Mucosa of rectum (tissue), 2 donors: ENCODE results near the gene CPEB1.
A peak's percentile ranks its signal among the peaks of the same experiment; 100 is the strongest.

Experiments
- H3K27ac ChIP-seq, 2 donors: one replicate each; pipeline ENCODE4 v1.7.0; 2013; ENCODE audit warnings: inconsistent platforms in 2 of 2, low read depth in 2 of 2, low read length in 2 of 2
- H3K27me3 ChIP-seq, 2 donors: one replicate each; pipeline ENCODE4 v1.7.0; 2013; ENCODE audit warnings: low read length in 2 of 2; ENCODE audit not compliant: control insufficient read depth in 2 of 2, insufficient read depth in 2 of 2
- H3K36me3 ChIP-seq, 2 donors: one replicate each; pipeline ENCODE4 v1.7.0; 2013; ENCODE audit warnings: low read length in 2 of 2; ENCODE audit not compliant: control insufficient read depth in 2 of 2, insufficient read depth in 2 of 2
- H3K4me1 ChIP-seq, 2 donors: one replicate each; pipeline ENCODE4 v1.7.0; 2013; ENCODE audit warnings: low read length in 2 of 2, mild to moderate bottlenecking in 1 of 2; ENCODE audit not compliant: control insufficient read depth in 2 of 2, insufficient read depth in 2 of 2
- H3K4me3 ChIP-seq, 2 donors: one replicate each; pipeline ENCODE4 v1.7.0; 2013; ENCODE audit warnings: low read length in 2 of 2
- H3K9ac ChIP-seq, 2 donors: one replicate each; pipeline ENCODE4 v1.7.0; 2013; ENCODE audit warnings: low read length in 2 of 2, low read depth in 1 of 2, mild to moderate bottlenecking in 1 of 2
- H3K9me3 ChIP-seq, 2 donors: one replicate each; pipeline ENCODE4 v1.7.0; 2013; ENCODE audit warnings: low read length in 2 of 2; ENCODE audit not compliant: control insufficient read depth in 2 of 2
- donor health status: healthy.
- donor health status: Normal muscosa, but diverticular disease.

CPEB1 gene

DNA sequence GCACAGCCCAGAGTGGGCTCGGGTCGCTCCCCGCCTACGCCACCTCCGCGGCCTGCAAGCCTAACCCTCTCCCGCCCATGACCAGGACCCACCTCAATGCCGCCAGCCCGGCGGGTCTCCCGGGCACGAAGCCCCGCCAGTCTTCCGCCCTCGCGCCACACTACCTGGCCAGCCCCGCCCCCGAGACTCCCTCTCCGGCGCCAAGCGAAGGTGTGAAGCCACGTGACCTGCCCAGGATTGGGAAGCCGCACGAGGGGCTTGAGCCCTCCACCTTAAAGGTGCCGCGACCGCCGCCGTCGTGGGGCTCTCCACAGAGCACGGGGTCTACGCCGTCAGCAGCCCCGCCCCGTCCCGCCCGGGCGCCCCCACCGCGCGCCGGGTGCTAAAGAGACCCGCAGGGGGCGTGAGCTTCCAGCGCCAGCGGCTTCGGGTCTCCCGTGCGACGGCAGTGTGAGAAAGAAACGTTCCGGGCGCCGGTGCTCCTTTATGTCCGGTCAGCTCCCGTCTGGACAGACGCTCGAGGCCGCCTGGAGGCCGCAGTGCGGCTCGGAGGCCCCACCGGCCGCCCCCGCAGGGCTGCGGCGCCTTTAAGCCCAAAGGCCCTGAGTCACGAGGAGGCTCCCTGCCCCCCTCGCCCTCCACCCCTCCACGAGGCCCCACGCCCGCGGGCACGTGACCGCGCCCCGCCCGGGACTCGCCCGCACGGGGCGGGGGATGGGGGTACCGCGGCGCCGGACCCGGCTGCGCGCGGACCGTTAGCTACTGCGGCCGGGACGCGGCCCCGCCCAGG, at the start of gene CPEB1:
Gene CPEB1, minus strand, starts transcription at position 319 of the 790 bp plus-strand sequence. CDS start 18,904 bp downstream, outside the sequence.
- Histone ChIP-seq H3K36me3 (no peaks in the 10 kb centered on the region), H3K9me3 (no peaks in the 10 kb centered on the region), H3K27me3 (peaks cover 12 to 14% of the 10 kb centered on the region in 2 donors), H3K27ac (no peak within 1 kb of the TSS), H3K9ac (no peak within 1 kb of the TSS), H3K4me1 (peaks cover 0 to 3% of the 10 kb centered on the region in 2 donors), H3K4me3 (peak within 1 kb of the TSS; percentile 31)

- Histone ChIP-seq H3K4me3 (no peak overlapping the region), H3K27me3 (no peaks in the 10 kb centered on the region), H3K9ac (no peak overlapping the region), H3K27ac (no peak overlapping the region), H3K36me3 (no peaks in the 10 kb centered on the region), H3K4me1 (no peaks in the 10 kb centered on the region), H3K9me3 (no peaks in the 10 kb centered on the region)
Measured at GRCh38 chr15:82692171-82692570, 45.0 kb upstream of the CPEB1 start.

DNA sequence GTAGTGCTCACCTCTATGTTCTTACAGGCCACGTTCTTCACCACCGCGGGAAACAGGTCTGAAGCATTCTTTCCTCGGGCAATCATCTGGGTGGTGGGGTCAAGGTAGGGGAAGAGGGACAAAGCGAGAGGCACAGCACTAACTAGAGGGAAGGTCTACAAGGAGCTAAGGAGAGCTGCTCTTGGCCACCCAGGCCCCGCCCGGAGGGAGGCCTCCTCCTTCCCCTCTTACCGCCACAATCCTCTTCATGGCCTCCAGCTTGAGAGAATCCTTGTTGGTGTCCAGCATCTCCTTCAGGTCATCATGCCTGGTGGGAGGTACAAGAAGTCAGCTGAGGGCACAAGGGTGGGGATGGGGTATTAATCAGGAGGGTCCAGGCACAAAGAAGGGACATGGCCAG, 42.0 kb upstream of the CPEB1 start:
- no peak overlapping the region for H3K9ac ChIP-seq
- no peak overlapping the region for H3K4me3 ChIP-seq
- H3K36me3 ChIP-seq = no peaks in the 10 kb centered on the region
- no peaks in the 10 kb centered on the region for H3K27me3 ChIP-seq
- H3K9me3 ChIP-seq = no peaks in the 10 kb centered on the region
- no peaks in the 10 kb centered on the region for H3K4me1 ChIP-seq
- H3K27ac ChIP-seq = no peak overlapping the region

GRCh38 chr15:82688691-82689090, 41.5 kb upstream of the CPEB1 start:
- no peaks in the 10 kb centered on the region for H3K4me1 ChIP-seq
- H3K9me3 ChIP-seq = no peaks in the 10 kb centered on the region
- H3K36me3 ChIP-seq = no peaks in the 10 kb centered on the region
- no peak overlapping the region for H3K4me3 ChIP-seq
- no peaks in the 10 kb centered on the region for H3K27me3 ChIP-seq
- no peak overlapping the region for H3K27ac ChIP-seq
- no peak overlapping the region for H3K9ac ChIP-seq

GRCh38 chr15:82681371-82681770, 34.2 kb upstream of the CPEB1 start:
- Histone ChIP-seq H3K9me3 (no peaks in the 10 kb centered on the region), H3K27ac (no peak overlapping the region), H3K9ac (no peak overlapping the region), H3K27me3 (peaks cover 0 to 7% of the 10 kb centered on the region in 2 donors), H3K36me3 (no peaks in the 10 kb centered on the region), H3K4me3 (no peak overlapping the region), H3K4me1 (peaks cover 0 to 2% of the 10 kb centered on the region in 2 donors)

DNA sequence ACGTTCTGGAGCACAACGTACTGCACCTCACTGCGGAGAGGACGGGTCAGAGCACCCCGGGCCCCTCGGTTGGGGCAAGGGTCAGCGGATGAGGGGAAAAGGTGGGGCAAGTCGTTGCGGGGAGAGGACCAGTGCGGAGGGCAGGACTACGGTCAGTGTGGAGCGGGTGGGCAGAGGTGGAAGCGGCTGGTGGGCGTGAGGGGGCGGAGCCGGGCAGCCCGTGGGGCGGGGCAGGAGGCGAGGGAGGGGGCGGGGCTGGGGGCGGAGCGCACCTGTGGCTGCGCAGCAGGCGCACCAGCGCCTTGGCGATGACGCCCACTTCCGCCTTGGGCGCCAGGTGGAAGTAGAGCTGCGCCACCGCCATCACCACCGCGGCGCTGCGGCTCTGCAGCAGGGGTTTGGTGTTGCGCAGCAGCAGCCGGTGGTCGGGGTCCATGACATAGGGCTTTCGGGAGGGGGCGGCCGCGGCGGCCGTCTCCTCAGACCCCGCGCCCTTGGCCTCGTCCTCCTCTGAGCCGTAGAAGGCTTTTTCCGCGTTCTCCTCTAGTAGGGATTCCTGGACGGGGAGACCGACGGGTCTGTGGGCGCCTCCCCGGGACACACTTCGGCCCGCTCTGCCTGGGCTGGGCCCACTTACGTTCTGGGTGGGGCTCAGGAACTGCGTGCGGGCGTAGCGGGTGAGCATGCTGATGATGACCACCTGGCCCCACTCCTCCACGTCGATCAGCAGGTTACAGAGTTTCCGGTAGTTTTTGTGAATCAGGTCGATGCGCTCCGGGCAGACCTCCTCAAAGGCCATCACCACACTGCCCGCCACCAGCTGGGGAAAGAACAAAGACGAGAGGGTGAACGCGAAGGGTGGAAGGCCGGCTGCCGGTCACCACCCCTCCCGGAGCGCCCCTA, 33.3 kb upstream of the CPEB1 start:
- Histone ChIP-seq H3K36me3 (no peaks in the 10 kb centered on the region), H3K9me3 (no peaks in the 10 kb centered on the region), H3K4me3 (peak overlapping the region; percentile 38 to 66), H3K9ac (no peak overlapping the region), H3K27me3 (peaks cover 0 to 7% of the 10 kb centered on the region in 2 donors), H3K4me1 (peaks cover 0 to 2% of the 10 kb centered on the region in 2 donors), H3K27ac (no peak overlapping the region)

- no peak overlapping the region for H3K27ac ChIP-seq
- no peaks in the 10 kb centered on the region for H3K36me3 ChIP-seq
- no peak overlapping the region for H3K9ac ChIP-seq
- peaks cover 0 to 2% of the 10 kb centered on the region in 2 donors for H3K4me1 ChIP-seq
- H3K27me3 ChIP-seq = peaks cover 0 to 7% of the 10 kb centered on the region in 2 donors
- H3K4me3 ChIP-seq = no peak overlapping the region
- no peaks in the 10 kb centered on the region for H3K9me3 ChIP-seq
Measured at GRCh38 chr15:82679626-82680199, 32.5 kb upstream of the CPEB1 start.

- Histone ChIP-seq H3K9me3 (no peaks in the 10 kb centered on the region), H3K27ac (no peak overlapping the region), H3K27me3 (peaks cover 0 to 7% of the 10 kb centered on the region in 2 donors), H3K9ac (no peak overlapping the region), H3K4me3 (no peak overlapping the region), H3K36me3 (no peaks in the 10 kb centered on the region), H3K4me1 (peaks cover 0 to 2% of the 10 kb centered on the region in 2 donors)
Measured at GRCh38 chr15:82677720-82678323, 30.7 kb upstream of the CPEB1 start.

- Histone ChIP-seq H3K9ac (no peak overlapping the region), H3K9me3 (no peaks in the 10 kb centered on the region), H3K27me3 (no peaks in the 10 kb centered on the region), H3K27ac (no peak overlapping the region), H3K4me1 (no peaks in the 10 kb centered on the region), H3K4me3 (no peak overlapping the region), H3K36me3 (no peaks in the 10 kb centered on the region)
Measured at GRCh38 chr15:82674873-82675272, 27.7 kb upstream of the CPEB1 start.
